HG03575 (cell line): Measurements from ENCODE around the gene HTR1D.
"Not testable (repeated sequence)": the region's sequence is repeated elsewhere in the genome, so short reads cannot be mapped to it uniquely, and the experiment has no call there.

ENCODE experiments used
- ATAC-seq: cut with Tn5 transposase; IDR thresholded peaks from one replicate; pipeline ENCODE4 v1.9.1; 2021; ENCODE audit not compliant: unreplicated experiment, insufficient number of reproducible peaks, low FRiP score; ENCODE audit errors: extremely low read depth

The HTR1D gene

GRCh38 chr1:23191199-23191598, 26.1 kb downstream of the HTR1D start:
- ATAC-seq = no peak

- not testable (repeated sequence) for ATAC-seq
Observed at GRCh38 chr1:23188936-23189452, 28.3 kb downstream of the HTR1D start.

DNA sequence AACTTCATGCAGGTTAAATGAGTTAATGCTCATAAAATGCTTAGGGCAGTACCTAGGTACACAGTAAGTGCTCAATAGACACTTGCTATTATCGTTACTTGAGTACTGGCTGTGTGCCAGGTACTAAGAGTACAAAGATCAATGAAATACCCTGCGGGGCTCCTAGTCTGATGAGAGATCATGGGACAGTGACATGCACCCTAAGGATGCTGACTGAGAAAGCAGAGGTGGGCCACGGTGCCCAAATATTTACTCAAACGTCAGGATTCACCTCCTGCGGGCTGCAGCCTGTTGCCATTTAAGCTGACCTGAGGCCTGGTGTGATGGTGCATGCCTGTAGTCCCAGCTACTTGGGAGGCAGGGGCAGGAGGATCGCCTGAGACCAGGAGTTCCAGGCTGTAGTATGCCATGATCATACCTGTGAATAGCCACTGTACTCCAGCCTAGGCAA, 28.8 kb downstream of the HTR1D start:
- ATAC-seq = no peak

- ATAC-seq = no peak
Observed at GRCh38 chr1:23187637-23188036, 29.7 kb downstream of the HTR1D start.

DNA sequence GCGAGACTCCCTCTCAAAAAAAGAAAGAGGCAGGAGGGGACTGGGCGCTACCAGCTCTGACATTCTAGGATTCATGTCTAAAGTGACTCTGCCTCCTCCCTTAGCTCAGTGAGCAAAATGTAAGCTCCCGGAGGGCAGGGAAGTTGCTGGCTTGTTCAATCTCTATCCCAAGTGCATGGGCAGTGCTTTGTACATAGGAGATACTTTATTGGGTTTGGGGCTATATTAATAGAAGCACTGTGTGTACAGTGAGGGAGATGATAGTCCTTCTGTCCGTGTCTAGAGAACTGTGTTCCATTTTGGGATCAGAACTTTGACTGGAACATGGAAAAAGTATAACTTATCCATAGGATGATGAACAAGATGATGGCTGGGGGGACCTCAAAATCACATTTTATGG, 31.9 kb downstream of the HTR1D start:
- ATAC-seq = no peak

- ATAC-seq = no peak
Observed at GRCh38 chr1:23184212-23184934, 32.9 kb downstream of the HTR1D start.

GRCh38 chr1:23179862-23180261, 37.4 kb downstream of the HTR1D start:
- no peak for ATAC-seq

DNA sequence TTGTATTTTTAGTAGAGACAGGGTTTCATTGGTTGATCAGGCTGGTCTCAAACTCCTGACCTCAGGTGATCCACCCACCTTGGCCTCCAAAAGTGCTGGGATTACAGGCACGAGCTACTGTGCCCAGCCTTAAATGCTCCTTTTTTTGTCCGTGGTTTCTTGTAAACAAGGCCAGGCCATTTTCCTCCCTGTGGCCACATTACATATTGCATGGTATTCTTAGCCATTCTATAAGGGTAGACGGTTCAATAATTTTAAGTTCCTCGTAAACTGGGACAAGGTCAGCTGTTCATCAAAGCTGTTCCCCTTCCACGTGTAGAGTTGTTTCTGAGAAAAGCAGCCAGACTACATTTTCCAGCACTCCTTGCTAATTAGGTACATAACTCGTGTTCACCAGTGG, 38.4 kb downstream of the HTR1D start:
- no peak for ATAC-seq

- ATAC-seq = no peak
Observed at GRCh38 chr1:23178414-23178813, 38.9 kb downstream of the HTR1D start.

DNA sequence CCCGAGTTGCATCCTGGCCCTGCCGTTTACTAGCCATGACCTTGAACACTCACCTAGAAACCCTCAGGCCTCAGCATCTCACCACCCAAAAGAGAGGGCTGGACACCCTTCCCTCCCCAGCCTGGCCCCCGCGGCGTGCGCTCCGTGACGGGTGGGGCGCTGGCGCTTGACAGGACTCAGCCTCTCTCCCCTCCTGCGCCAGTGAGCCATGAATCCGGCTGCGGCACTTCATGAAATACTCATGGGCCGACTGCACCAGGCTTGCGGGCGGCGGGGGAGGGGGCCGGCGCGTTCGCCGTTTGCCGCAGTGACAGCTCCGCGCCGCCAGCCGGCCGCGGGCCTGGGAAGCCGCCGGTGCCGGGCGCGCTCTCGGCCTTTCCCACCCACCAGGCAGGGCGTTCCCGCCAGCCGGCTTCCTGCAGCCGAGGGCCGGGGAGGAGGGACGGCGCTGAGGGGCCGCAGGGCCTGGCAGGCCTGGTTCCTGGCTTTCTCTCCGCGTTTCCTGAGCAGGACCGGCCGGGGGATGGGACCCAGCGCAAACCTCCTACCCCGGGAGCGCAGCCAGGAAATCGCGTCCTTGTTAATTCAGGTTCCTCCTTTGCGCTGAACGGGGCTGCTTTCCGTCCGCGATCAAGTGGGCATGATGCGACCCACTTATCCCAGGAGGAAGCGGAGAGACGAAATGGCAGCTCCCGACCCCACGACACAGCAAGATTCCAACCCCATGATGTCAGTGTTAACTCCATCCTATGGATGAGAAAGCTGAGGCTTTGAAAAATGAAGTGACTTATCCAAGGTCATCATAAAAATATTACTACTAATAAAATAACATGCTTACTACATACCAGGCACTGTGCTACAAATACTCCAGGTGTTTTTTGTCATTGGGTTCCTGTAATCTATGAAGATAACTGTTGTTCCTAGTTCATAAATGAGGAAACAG, 39.6 kb downstream of the HTR1D start:
- no peak for ATAC-seq

DNA sequence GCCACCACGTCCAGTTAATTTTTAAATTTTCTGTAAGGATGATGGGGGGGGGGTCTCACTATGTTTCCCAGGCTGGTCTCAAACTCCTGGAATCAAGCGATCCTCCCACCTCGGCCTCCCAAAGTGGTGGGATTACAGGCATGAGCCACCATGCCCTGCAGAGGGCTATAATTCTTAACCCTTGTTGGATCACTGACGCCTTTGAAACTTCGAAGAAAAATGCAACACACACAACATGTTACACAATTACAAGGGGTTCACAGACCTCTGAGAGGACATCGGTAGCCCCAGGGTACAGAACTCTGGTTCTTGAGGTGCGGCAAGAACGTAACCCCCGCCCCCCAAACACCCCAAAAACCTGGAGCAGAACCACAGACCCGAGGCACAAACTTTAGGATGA, 40.3 kb downstream of the HTR1D start:
- ATAC-seq = no peak

GRCh38 chr1:23174426-23175110, 42.7 kb downstream of the HTR1D start:
- ATAC-seq = no peak

DNA sequence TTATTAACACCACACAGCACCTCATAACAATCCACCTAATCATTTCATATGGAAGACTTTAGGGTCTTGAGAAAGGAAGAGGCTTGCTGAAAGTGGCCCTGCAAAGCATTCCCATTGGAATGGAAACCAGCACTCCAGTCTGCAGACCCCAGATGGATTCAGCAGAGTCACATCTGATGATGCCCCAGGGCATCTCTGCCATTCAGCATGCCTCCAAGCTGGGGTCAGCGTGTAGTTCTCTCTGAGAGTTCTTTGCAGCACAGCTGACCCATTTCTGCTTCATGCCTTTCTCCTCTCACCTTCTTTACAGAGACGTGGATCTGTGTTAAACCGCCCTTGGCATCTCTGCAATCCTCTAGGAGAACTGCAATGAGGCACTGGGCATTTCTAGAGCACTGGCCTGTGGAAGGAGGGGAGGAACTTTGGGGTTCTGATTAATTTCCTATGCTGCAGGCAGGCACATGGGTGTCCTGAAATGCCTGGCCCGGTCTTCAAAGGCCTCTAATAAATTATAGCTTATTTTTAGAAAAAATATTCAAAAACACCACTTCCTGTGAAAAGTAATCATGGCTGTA, 46.0 kb downstream of the HTR1D start:
- no peak for ATAC-seq

GRCh38 chr1:23169727-23170335, 47.5 kb downstream of the HTR1D start:
- no peak for ATAC-seq

DNA sequence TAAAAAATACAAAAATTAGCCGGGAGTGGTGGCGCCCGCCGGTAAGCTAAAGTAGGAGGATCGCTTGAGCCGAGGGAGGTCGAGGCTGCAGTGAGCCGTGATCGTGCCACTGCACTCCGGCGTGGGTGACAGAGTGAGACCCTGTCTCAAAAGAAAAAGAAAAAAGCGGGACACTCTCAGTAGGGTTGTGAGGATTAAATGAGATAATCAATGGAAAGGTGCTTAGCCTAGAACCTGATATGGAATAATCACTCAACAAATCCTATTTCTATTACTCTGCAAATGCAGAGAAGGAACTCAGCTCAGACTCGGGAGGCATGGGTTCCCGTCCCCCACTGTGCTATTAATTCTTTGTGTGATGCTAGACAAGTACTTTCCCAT, 48.1 kb downstream of the HTR1D start:
- no peak for ATAC-seq

DNA sequence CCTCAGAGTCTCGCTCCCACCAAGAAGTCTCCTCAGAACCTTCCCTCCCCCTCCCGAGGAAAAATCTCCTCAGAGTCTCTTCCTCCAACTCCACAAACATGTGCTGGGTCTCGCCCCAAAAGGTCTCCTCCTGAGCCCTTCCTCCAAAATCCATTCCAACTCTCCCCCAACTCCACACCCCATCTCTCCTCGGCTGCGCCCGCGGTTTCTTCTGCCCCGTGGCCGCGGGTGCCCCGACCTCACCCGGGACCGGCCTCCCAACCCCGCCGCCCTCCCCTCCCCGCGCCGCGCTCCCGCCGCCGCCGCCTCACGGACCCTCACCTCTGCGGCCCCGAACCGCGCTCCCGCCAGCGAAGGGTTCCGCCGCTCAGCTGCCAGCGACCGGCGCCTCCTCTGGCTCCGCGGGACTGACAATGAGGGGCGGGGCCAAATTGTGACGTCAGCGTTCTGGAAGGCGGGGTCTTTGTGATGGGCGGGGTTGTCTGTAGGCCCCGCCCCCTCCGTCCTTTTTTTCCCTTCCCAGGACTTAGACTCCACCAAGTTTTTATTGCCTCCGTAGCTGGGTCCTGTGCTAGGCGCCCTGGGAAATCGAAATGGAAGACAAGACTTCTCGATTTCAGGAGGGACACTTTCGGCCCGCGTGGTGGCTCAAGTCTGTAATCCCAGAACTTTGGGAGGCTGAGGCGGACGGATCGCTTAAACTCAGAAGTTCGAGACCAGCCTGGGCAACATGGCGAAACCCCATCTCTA, 48.7 kb downstream of the HTR1D start, which contains the start of gene LUZP1:
TSS of gene LUZP1 (minus strand) at position 412 of the 750 bp plus-strand sequence.
- ATAC-seq = no peak

DNA sequence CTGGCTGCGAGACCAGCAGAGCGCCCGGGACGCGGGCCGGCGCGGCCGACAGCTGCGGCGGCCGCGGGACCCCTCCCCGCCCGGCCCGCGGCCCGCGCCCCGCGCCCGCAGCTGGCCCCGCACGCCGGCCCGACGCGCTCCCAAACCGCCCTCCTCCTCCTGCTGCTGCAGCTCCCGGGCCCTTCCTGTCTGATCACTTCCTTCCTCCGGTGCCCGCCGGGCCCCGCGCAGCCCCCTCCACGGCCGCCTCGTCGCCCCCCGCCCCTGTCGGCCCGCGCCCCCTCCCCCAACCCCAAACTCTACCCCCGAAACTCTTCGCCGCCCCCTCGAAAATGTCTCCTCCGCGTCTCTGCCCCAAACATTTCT, 49.2 kb downstream of the HTR1D start:
- ATAC-seq = no peak
